NCI-H2107 treated with DMSO at 0.1 percent for 48 hours (cell line): ENCODE measurements around the gene NMRK1.

Source experiments
- DNase-seq: peaks from one replicate; lab custom pipeline; 2025; ENCODE audit not compliant: unreplicated experiment; lab: John Stamatoyannopoulos, UW

The NMRK1 gene

GRCh38 chr9:75102177-75102790 is 14.3 kb upstream of the NMRK1 start:
- DNase-seq: no peak

GRCh38 chr9:75101004-75101588 is 13.1 kb upstream of the NMRK1 start:
- DNase-seq: no peak

GRCh38 chr9:75096796-75097195 is 8.8 kb upstream of the NMRK1 start:
- DNase-seq: no peak

- DNase-seq: no peak
Measured at GRCh38 chr9:75092766-75093165, 4.8 kb upstream of the NMRK1 start.

GRCh38 chr9:75090579-75090978 is 2.6 kb upstream of the NMRK1 start:
- no peak for DNase-seq

GRCh38 chr9:75089373-75089766 is 1.4 kb upstream of the NMRK1 start:
- no peak for DNase-seq

- DNase-seq: no peak
Measured at GRCh38 chr9:75088646-75089372, 854 bp upstream of the NMRK1 start.

- peak; percentile 10 for DNase-seq
Measured at GRCh38 chr9:75087289-75087823, 599 bp downstream of the NMRK1 start.

- DNase-seq: no peak
Measured at GRCh38 chr9:75086541-75087288, 1.2 kb downstream of the NMRK1 start.

GRCh38 chr9:75085640-75086039 is 2.3 kb downstream of the NMRK1 start:
- DNase-seq: no peak

GRCh38 chr9:75084081-75084672 is 3.8 kb downstream of the NMRK1 start:
- no peak for DNase-seq

GRCh38 chr9:75083188-75083970 is 4.6 kb downstream of the NMRK1 start:
- no peak for DNase-seq

- DNase-seq: no peak
Measured at GRCh38 chr9:75081632-75082031, 6.3 kb downstream of the NMRK1 start.

GRCh38 chr9:75072895-75073294 is 15.1 kb downstream of the NMRK1 start:
- no peak for DNase-seq

GRCh38 chr9:75071530-75072122 is 16.3 kb downstream of the NMRK1 start:
- DNase-seq: no peak

GRCh38 chr9:75069171-75069570 is 18.8 kb downstream of the NMRK1 start:
- no peak for DNase-seq

- DNase-seq: no peak
Measured at GRCh38 chr9:75067894-75068293, 20.1 kb downstream of the NMRK1 start.

- DNase-seq: no peak
Measured at GRCh38 chr9:75065510-75065909, 22.4 kb downstream of the NMRK1 start.

GRCh38 chr9:75064307-75065025 is 23.5 kb downstream of the NMRK1 start:
- no peak for DNase-seq
